Measurements from ENCODE around the gene FRAT2. TPM values are rescaled to one million over a fixed set of nuclear protein-coding genes. Genes with fewer than 3 reads are reported as not detected.

The FRAT2 gene
- total RNA-seq, 1 donor from 2014 or later, result 7.4 TPM

GRCh38 chr10:97376413-97376812, 41.9 kb upstream of the FRAT2 start:
- Histone ChIP-seq H3K9ac (ENCODE audit: low read length) (no peak overlapping the region), H3K4me3 (ENCODE audit: insufficient read depth, low read depth, low read length) (no peak overlapping the region), H3K27ac (ENCODE audit: low read depth, low read length) (no peak overlapping the region), H4K20me1 (ENCODE audit: insufficient read depth, low read length) (no peaks in the 10 kb centered on the region), H3K4me2 (ENCODE audit: low read length) (no peak overlapping the region), H3K9me3 (ENCODE audit: insufficient read depth, low read depth, low read length) (no peaks in the 10 kb centered on the region), H3K79me2 (ENCODE audit: insufficient read depth, low read length) (no peaks in the 10 kb centered on the region), H3K4me1 (ENCODE audit: insufficient read depth, low read length) (no peaks in the 10 kb centered on the region), H3K27me3 (ENCODE audit: insufficient read depth, low read length) (no peaks in the 10 kb centered on the region), H3K36me3 (ENCODE audit: insufficient read depth, low read length) (peaks cover 39% of the 10 kb centered on the region), H2AFZ (ENCODE audit: low read depth, low read length) (no peak overlapping the region)
- DNase-seq (ENCODE audit: low read depth) (no peak), FAIRE-seq (no peak)
- Mint-ChIP-seq H3K4me3 (ENCODE audit: unreplicated experiment) (no peak overlapping the region), H3K27me3 (ENCODE audit: low read depth, unreplicated experiment) (no peaks in the 10 kb centered on the region), H3K4me1 (ENCODE audit: low read depth, unreplicated experiment) (peaks cover 3% of the 10 kb centered on the region), H3K27ac (ENCODE audit: unreplicated experiment) (no peak overlapping the region), H3K36me3 (ENCODE audit: low read depth, unreplicated experiment) (peaks cover 22% of the 10 kb centered on the region), H3K9me3 (ENCODE audit: unreplicated experiment) (no peaks in the 10 kb centered on the region)
- TF ChIP-seq CTCF (IDR thresholded peaks at IDR 0.05; ENCODE audit: insufficient read depth, low read depth, low read length) (no peak), EZH2 (IDR thresholded peaks at IDR 0.05; ENCODE audit: insufficient read depth, low read length) (no peak)

- Mint-ChIP-seq H3K27ac (ENCODE audit: unreplicated experiment) (no peak overlapping the region), H3K9me3 (ENCODE audit: unreplicated experiment) (no peaks in the 10 kb centered on the region), H3K4me3 (ENCODE audit: unreplicated experiment) (no peak overlapping the region), H3K36me3 (ENCODE audit: low read depth, unreplicated experiment) (peaks cover 33% of the 10 kb centered on the region), H3K4me1 (ENCODE audit: low read depth, unreplicated experiment) (no peaks in the 10 kb centered on the region), H3K27me3 (ENCODE audit: low read depth, unreplicated experiment) (no peaks in the 10 kb centered on the region)
- H3K27me3 ChIP-seq (ENCODE audit: insufficient read depth, low read length), result no peaks in the 10 kb centered on the region
- FAIRE-seq (no peak), DNase-seq (ENCODE audit: low read depth) (no peak)
- H3K4me3 ChIP-seq (ENCODE audit: insufficient read depth, low read depth, low read length), result no peak overlapping the region
- H3K9me3 ChIP-seq (ENCODE audit: insufficient read depth, low read depth, low read length), result no peaks in the 10 kb centered on the region
- H3K27ac ChIP-seq (ENCODE audit: low read depth, low read length), result no peak overlapping the region
- no peak overlapping the region for H3K4me2 ChIP-seq (ENCODE audit: low read length)
- no peaks in the 10 kb centered on the region for H3K79me2 ChIP-seq (ENCODE audit: insufficient read depth, low read length)
- no peak overlapping the region for H2AFZ ChIP-seq (ENCODE audit: low read depth, low read length)
- TF ChIP-seq CTCF (IDR thresholded peaks at IDR 0.05; ENCODE audit: insufficient read depth, low read depth, low read length) (no peak), EZH2 (IDR thresholded peaks at IDR 0.05; ENCODE audit: insufficient read depth, low read length) (no peak)
- H3K9ac ChIP-seq (ENCODE audit: low read length), result no peak overlapping the region
- H3K36me3 ChIP-seq (ENCODE audit: insufficient read depth, low read length), result peaks cover 38% of the 10 kb centered on the region
- H4K20me1 ChIP-seq (ENCODE audit: insufficient read depth, low read length), result no peaks in the 10 kb centered on the region
- no peaks in the 10 kb centered on the region for H3K4me1 ChIP-seq (ENCODE audit: insufficient read depth, low read length)
These were observed 38.9 kb upstream of the FRAT2 start for GRCh38 chr10:97373456-97373855.

GRCh38 chr10:97372233-97372875, 37.8 kb upstream of the FRAT2 start:
- no peak for DNase-seq (ENCODE audit: low read depth)
- Histone ChIP-seq H4K20me1 (ENCODE audit: insufficient read depth, low read length) (no peaks in the 10 kb centered on the region), H3K36me3 (ENCODE audit: insufficient read depth, low read length) (peaks cover 35% of the 10 kb centered on the region), H3K9me3 (ENCODE audit: insufficient read depth, low read depth, low read length) (no peaks in the 10 kb centered on the region), H3K4me3 (ENCODE audit: insufficient read depth, low read depth, low read length) (no peak overlapping the region), H3K9ac (ENCODE audit: low read length) (no peak overlapping the region), H3K27me3 (ENCODE audit: insufficient read depth, low read length) (no peaks in the 10 kb centered on the region), H3K4me1 (ENCODE audit: insufficient read depth, low read length) (no peaks in the 10 kb centered on the region), H3K4me2 (ENCODE audit: low read length) (no peak overlapping the region), H3K79me2 (ENCODE audit: insufficient read depth, low read length) (no peaks in the 10 kb centered on the region), H3K27ac (ENCODE audit: low read depth, low read length) (no peak overlapping the region), H2AFZ (ENCODE audit: low read depth, low read length) (no peak overlapping the region)
- H3K36me3 Mint-ChIP-seq (ENCODE audit: low read depth, unreplicated experiment), result peaks cover 32% of the 10 kb centered on the region
- H3K4me1 Mint-ChIP-seq (ENCODE audit: low read depth, unreplicated experiment), result no peaks in the 10 kb centered on the region
- no peaks in the 10 kb centered on the region for H3K9me3 Mint-ChIP-seq (ENCODE audit: unreplicated experiment)
- no peaks in the 10 kb centered on the region for H3K27me3 Mint-ChIP-seq (ENCODE audit: low read depth, unreplicated experiment)
- H3K4me3 Mint-ChIP-seq (ENCODE audit: unreplicated experiment), result no peak overlapping the region
- FAIRE-seq, result no peak
- no peak overlapping the region for H3K27ac Mint-ChIP-seq (ENCODE audit: unreplicated experiment)
- no peak for TF ChIP-seq EZH2 (IDR thresholded peaks at IDR 0.05; ENCODE audit: insufficient read depth, low read length)
- TF ChIP-seq CTCF (IDR thresholded peaks at IDR 0.05; ENCODE audit: insufficient read depth, low read depth, low read length), result no peak
